Vagina (tissue), 2 donors: ENCODE measurements around the gene AREL1.

Experiments
- POLR2A ChIP-seq, 2 donors: fragments of 450-650 bp; IDR thresholded peaks; one replicate each; pipeline ENCODE4 v1.6.1; 2017; ENCODE audit warnings: antibody characterized with exemption in 2 of 2, mild to moderate bottlenecking in 2 of 2, moderate library complexity in 2 of 2
- POLR2AphosphoS5 ChIP-seq, 2 donors: sonication (generic); formaldehyde crosslinking; IDR thresholded peaks; one replicate each; pipeline ENCODE4 v1.9.0; 2017; ENCODE audit warnings: antibody characterized with exemption in 2 of 2, mild to moderate bottlenecking in 2 of 2, low read depth in 1 of 2; ENCODE audit not compliant: insufficient read depth in 1 of 2
- TF ChIP-seq, protein P1 (sequence below), 3 experiments: fragments of 450-650 bp in 2 of 3; fragments of 200-600 bp in 1 of 3; sonication (generic) in 1 of 3; IDR thresholded peaks; one replicate each; pipeline ENCODE4 v1.5.1; 2017 to 2019; ENCODE audit warnings: antibody characterized with exemption in 3 of 3, mild to moderate bottlenecking in 2 of 3, moderate library complexity in 2 of 3

DNA sequence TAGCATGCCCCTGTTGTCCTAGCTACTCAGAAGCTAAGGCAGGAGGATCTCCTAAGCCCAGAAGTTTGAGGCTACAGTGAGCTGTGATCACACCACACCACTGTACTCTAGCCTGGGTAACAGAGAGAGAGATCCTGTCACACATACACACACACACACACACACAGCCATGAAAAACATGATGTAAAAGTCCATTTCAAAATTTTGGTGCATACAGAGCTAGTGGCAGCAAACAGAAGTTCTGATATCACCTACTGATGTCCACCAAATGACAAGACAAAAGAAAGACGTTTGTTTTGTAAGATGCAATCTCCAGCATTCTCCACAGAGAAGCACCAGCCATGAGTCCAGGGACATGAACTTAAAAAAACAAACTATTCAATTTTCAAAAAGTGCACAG lies 15.9 kb downstream of the AREL1 start:
- TF ChIP-seq, protein P1, sequence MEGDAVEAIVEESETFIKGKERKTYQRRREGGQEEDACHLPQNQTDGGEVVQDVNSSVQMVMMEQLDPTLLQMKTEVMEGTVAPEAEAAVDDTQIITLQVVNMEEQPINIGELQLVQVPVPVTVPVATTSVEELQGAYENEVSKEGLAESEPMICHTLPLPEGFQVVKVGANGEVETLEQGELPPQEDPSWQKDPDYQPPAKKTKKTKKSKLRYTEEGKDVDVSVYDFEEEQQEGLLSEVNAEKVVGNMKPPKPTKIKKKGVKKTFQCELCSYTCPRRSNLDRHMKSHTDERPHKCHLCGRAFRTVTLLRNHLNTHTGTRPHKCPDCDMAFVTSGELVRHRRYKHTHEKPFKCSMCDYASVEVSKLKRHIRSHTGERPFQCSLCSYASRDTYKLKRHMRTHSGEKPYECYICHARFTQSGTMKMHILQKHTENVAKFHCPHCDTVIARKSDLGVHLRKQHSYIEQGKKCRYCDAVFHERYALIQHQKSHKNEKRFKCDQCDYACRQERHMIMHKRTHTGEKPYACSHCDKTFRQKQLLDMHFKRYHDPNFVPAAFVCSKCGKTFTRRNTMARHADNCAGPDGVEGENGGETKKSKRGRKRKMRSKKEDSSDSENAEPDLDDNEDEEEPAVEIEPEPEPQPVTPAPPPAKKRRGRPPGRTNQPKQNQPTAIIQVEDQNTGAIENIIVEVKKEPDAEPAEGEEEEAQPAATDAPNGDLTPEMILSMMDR (IDR thresholded peaks at IDR 0.05): no peak
- TF ChIP-seq POLR2A (IDR thresholded peaks at IDR 0.05) (no peak), POLR2AphosphoS5 (IDR thresholded peaks at IDR 0.05; ENCODE audit: insufficient read depth in 1 of 2, low read depth in 1 of 2) (no peak)
